ENCODE measurements around the gene GUCA1A. TPM values are rescaled to one million over a fixed set of nuclear protein-coding genes. Genes with fewer than 3 reads are reported as not detected.
A peak's percentile ranks its signal among the peaks of the same experiment; 100 is the strongest.

The GUCA1A gene
- total RNA-seq, 1 donor from 2014 or later: 0.41 TPM

DNA sequence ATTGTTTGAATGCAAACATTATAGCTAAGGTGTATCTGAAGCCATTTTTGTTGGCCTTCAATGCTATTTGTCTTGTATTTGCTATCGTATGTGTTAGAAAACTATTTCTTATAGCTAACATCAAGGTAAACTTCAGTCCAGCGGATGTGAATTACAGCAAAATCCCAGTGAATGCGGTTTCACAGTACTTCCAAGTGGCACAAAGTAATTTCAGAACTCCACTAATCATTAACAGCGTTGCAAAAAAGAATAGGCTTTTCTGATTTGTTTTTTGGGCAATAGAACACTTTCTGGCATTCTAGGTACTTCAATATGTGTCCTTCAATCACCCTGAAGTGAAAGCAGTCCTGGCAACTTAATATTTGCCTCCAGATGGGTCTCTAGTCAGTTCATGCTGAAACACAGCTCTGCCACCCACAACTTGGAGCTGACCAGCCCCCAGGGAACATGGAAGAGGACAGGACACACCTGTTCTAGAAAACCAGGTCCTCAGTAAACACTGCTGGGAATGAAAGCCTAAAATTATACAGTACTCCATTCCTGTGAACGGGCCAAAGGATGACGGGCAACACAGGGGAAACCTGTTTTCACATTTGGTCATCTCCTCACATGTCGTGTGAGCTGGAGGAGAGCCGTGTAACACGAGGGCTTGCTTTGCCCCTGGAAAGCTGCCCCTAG is 54.1 kb downstream of the GUCA1A start:
- no peak for DNase-seq (ENCODE audit: extremely low spot score, unreplicated experiment)
- peaks cover 3% of the 10 kb centered on the region for H3K36me3 Mint-ChIP-seq
- peak overlapping the region; percentile 82 for H3K4me3 Mint-ChIP-seq
- no peaks in the 10 kb centered on the region for H3K27me3 Mint-ChIP-seq
- TF ChIP-seq, protein P1, sequence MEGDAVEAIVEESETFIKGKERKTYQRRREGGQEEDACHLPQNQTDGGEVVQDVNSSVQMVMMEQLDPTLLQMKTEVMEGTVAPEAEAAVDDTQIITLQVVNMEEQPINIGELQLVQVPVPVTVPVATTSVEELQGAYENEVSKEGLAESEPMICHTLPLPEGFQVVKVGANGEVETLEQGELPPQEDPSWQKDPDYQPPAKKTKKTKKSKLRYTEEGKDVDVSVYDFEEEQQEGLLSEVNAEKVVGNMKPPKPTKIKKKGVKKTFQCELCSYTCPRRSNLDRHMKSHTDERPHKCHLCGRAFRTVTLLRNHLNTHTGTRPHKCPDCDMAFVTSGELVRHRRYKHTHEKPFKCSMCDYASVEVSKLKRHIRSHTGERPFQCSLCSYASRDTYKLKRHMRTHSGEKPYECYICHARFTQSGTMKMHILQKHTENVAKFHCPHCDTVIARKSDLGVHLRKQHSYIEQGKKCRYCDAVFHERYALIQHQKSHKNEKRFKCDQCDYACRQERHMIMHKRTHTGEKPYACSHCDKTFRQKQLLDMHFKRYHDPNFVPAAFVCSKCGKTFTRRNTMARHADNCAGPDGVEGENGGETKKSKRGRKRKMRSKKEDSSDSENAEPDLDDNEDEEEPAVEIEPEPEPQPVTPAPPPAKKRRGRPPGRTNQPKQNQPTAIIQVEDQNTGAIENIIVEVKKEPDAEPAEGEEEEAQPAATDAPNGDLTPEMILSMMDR (conservative IDR thresholded peaks at IDR 0.05): no peak
- no peaks in the 10 kb centered on the region for H3K9me3 Mint-ChIP-seq
- H3K4me1 Mint-ChIP-seq (ENCODE audit: unreplicated experiment): peaks cover 16% of the 10 kb centered on the region
- peak overlapping the region; percentile 100 for H3K27ac Mint-ChIP-seq

DNA sequence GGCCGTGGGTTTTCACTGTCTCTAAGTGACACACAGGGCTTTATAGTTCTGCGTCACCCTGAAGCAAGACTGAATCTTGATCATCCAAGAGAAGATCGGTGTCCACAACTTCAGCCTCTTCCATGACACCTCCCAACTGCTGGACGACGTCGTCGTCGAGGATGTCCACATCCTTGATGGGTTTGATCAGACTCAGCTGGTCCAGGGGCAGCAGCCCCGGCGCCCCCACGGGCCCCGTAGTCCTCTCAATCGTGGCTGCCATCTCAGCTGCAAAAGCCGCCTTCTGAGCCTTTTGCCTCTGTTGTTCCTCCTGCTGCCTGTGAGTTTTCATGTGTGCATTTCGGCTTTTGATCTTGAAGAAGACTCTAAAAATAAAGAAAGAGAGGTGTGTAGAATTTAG is 55.1 kb downstream of the GUCA1A start:
- Mint-ChIP-seq H3K27me3 (no peaks in the 10 kb centered on the region), H3K4me1 (ENCODE audit: unreplicated experiment) (peaks cover 16% of the 10 kb centered on the region), H3K27ac (peak overlapping the region; percentile 81), H3K36me3 (peaks cover 4% of the 10 kb centered on the region), H3K9me3 (no peaks in the 10 kb centered on the region), H3K4me3 (no peak overlapping the region)
- TF ChIP-seq, protein P1 (conservative IDR thresholded peaks at IDR 0.05): no peak
- DNase-seq (ENCODE audit: extremely low spot score, unreplicated experiment): no peak

Other genes with a start within 250 kb of the GUCA1A start
- 60.4 and 172 TPM in 2 replicates for gene CCND3, start 231.6 kb upstream of the GUCA1A start, total RNA-seq (ENCODE audit: low replicate concordance)
- 30.7 and 36.0 TPM in 2 replicates for gene TAF8, start 122.8 kb upstream of the GUCA1A start, total RNA-seq (ENCODE audit: low replicate concordance)
- gene C6orf132, start 30.7 kb upstream of the GUCA1A start, total RNA-seq (ENCODE audit: low replicate concordance): 22.9 and 56.4 TPM in 2 replicates
- gene GUCA1B, start 21.6 kb downstream of the GUCA1A start, total RNA-seq (ENCODE audit: low replicate concordance): 0.67 and 1.1 TPM in 2 replicates
- gene MRPS10, start 44.5 kb downstream of the GUCA1A start, total RNA-seq (ENCODE audit: low replicate concordance): 27.3 and 29.0 TPM in 2 replicates